Chondrocyte (in vitro differentiated cells): ENCODE data around the gene CATSPERE. TPM values are rescaled to one million over a fixed set of nuclear protein-coding genes. Genes with fewer than 3 reads are reported as not detected.

ENCODE experiments used
- DNase-seq: peaks from one replicate; pipeline ENCODE4 v3.0.0; 2021; ENCODE audit warnings: mixed read lengths, low spot score
- H3K27ac Mint-ChIP-seq: one replicate; pipeline ENCODE4 v1.8.0; 2021; ENCODE audit warnings: mild to moderate bottlenecking, moderate library complexity, mixed read lengths; ENCODE audit not compliant: unreplicated experiment
- H3K27me3 Mint-ChIP-seq: 2 replicates; pipeline ENCODE4 v1.8.0; 2021; ENCODE audit warnings: low read depth, mixed read lengths
- H3K36me3 Mint-ChIP-seq: 2 replicates; pipeline ENCODE4 v1.8.0; 2021; ENCODE audit warnings: low read depth, mixed read lengths
- H3K4me1 Mint-ChIP-seq: 2 replicates; pipeline ENCODE4 v1.8.0; 2021; ENCODE audit warnings: low read depth, mild to moderate bottlenecking, mixed read lengths
- H3K4me3 Mint-ChIP-seq: one replicate; pipeline ENCODE4 v1.8.0; 2021; ENCODE audit warnings: mild to moderate bottlenecking, moderate library complexity, mixed read lengths; ENCODE audit not compliant: unreplicated experiment
- H3K9me3 Mint-ChIP-seq: 2 replicates; pipeline ENCODE4 v1.8.0; 2021; ENCODE audit warnings: low read depth, mixed read lengths
- total RNA-seq: library from RNA; stranded (reverse); gene quantifications from 3 replicates; pipeline ENCODE4 v1.2.1, GENCODE V29; 2021
- TF ChIP-seq, protein P1 (sequence below): fragments of 200-600 bp; sonication (generic); IDR thresholded peaks from 2 replicates; pipeline ENCODE4 v1.5.0; 2021; ENCODE audit warnings: antibody characterized with exemption, mild to moderate bottlenecking, moderate library complexity

The CATSPERE gene
- total RNA-seq, 1 donor from 2014 or later, result 1.5 TPM

- Mint-ChIP-seq H3K27me3 (no peaks in the 10 kb centered on the region), H3K36me3 (peaks cover 13% of the 10 kb centered on the region), H3K27ac (no peak overlapping the region), H3K4me1 (no peaks in the 10 kb centered on the region), H3K9me3 (peaks cover 24% of the 10 kb centered on the region), H3K4me3 (no peak overlapping the region)
- no peak for DNase-seq
- TF ChIP-seq, protein P1, sequence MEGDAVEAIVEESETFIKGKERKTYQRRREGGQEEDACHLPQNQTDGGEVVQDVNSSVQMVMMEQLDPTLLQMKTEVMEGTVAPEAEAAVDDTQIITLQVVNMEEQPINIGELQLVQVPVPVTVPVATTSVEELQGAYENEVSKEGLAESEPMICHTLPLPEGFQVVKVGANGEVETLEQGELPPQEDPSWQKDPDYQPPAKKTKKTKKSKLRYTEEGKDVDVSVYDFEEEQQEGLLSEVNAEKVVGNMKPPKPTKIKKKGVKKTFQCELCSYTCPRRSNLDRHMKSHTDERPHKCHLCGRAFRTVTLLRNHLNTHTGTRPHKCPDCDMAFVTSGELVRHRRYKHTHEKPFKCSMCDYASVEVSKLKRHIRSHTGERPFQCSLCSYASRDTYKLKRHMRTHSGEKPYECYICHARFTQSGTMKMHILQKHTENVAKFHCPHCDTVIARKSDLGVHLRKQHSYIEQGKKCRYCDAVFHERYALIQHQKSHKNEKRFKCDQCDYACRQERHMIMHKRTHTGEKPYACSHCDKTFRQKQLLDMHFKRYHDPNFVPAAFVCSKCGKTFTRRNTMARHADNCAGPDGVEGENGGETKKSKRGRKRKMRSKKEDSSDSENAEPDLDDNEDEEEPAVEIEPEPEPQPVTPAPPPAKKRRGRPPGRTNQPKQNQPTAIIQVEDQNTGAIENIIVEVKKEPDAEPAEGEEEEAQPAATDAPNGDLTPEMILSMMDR, result no peak
These were observed 41.6 kb downstream of the CATSPERE start for GRCh38 chr1:244502630-244503029.

- Mint-ChIP-seq H3K36me3 (peaks cover 14% of the 10 kb centered on the region), H3K27ac (no peak overlapping the region), H3K27me3 (no peaks in the 10 kb centered on the region), H3K9me3 (peaks cover 17% of the 10 kb centered on the region), H3K4me3 (no peak overlapping the region), H3K4me1 (no peaks in the 10 kb centered on the region)
- TF ChIP-seq, protein P1, result no peak
- DNase-seq, result no peak
These were observed 52.4 kb downstream of the CATSPERE start for GRCh38 chr1:244513493-244513892.

- Mint-ChIP-seq H3K27me3 (no peaks in the 10 kb centered on the region), H3K4me1 (no peaks in the 10 kb centered on the region), H3K4me3 (no peak overlapping the region), H3K27ac (no peak overlapping the region), H3K36me3 (peaks cover 18% of the 10 kb centered on the region), H3K9me3 (peaks cover 24% of the 10 kb centered on the region)
- TF ChIP-seq, protein P1, result no peak
- no peak for DNase-seq
These were observed 54.6 kb downstream of the CATSPERE start for GRCh38 chr1:244515680-244516079.

DNA sequence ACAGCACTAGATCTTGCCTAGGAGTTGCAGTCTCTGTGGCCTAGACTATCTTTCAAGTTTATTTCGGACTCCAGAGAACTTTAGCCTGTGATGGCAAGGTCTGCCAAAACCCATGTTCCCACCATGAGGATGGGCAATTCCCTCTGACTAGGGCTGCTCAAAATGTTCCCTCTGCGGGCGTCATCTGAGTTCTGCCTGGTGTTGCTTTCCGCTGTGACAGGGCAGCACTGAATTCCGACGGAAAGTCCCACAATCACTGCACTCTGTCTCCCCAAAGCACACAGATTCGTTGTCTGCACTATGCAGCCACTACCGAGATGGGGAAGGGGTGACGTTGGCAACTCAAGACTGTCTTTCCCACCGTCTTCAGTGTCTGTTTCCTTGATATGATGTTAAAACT lies 75.2 kb downstream of the CATSPERE start:
- DNase-seq, result no peak
- peaks cover 7% of the 10 kb centered on the region for H3K27me3 Mint-ChIP-seq
- TF ChIP-seq, protein P1, result no peak
- no peak overlapping the region for H3K27ac Mint-ChIP-seq
- H3K4me1 Mint-ChIP-seq, result no peaks in the 10 kb centered on the region
- H3K36me3 Mint-ChIP-seq, result peaks cover 10% of the 10 kb centered on the region
- H3K4me3 Mint-ChIP-seq, result no peak overlapping the region
- peaks cover 22% of the 10 kb centered on the region for H3K9me3 Mint-ChIP-seq

GRCh38 chr1:244545511-244545910 lies 84.4 kb downstream of the CATSPERE start:
- TF ChIP-seq, protein P1, result no peak
- Mint-ChIP-seq H3K9me3 (peaks cover 21% of the 10 kb centered on the region), H3K4me3 (no peak overlapping the region), H3K27ac (no peak overlapping the region), H3K36me3 (peaks cover 15% of the 10 kb centered on the region), H3K4me1 (no peaks in the 10 kb centered on the region), H3K27me3 (no peaks in the 10 kb centered on the region)
- DNase-seq, result no peak
